HepG2 (cell line): ENCODE measurements around the gene DQX1. TPM values are rescaled to one million over a fixed set of nuclear protein-coding genes. Genes with fewer than 3 reads are reported as not detected.

Source experiments
- ATAC-seq: fragments of 200-7000 bp; cut with Tn5 transposase; 3 replicates; pipeline ENCODE4 v1.9.1; 2020; ENCODE audit warnings: mild to moderate bottlenecking, moderate library complexity
- BruUV-seq: library from RNA; stranded (reverse); fragments of 400-500 nt; replicated peaks from 2 replicates; lab custom pipeline; 2021; lab: Mats Ljungman, UMichigan
- CTCF ChIA-PET: fragments of 300-600 bp; formaldehyde crosslinking; extraction: SDS; loops from one replicate; lab custom pipeline; 2021; ENCODE audit warnings: low total read pairs, inconsistent platforms, low intra/inter-chr PET ratio; lab: Yijun Ruan, JAX
- POLR2A ChIA-PET: fragments of 350-600 bp; sonication (Branson Sonifier 250); formaldehyde crosslinking; loops from one replicate; lab custom pipeline; 2020; ENCODE audit warnings: antibody characterized with exemption, inconsistent platforms; lab: Yijun Ruan, JAX
- DNase-seq: peaks from one replicate; pipeline ENCODE4 v3.0.0-alpha.2; 2015; ENCODE audit warnings: low spot score
- FAIRE-seq: peaks from 3 replicates; lab custom pipeline; 2011; peaks lifted over from hg19 to GRCh38; lab: Jason Lieb, UNC
- H2AFZ ChIP-seq: one replicate; pipeline ENCODE4 v1.6.1; 2011; ENCODE audit warnings: low read length, inconsistent platforms
- H3K27ac ChIP-seq: fragments of 300-600 bp; 3 replicates; pipeline ENCODE4 v1.8.0; 2011; ENCODE audit warnings: mixed run types, mild to moderate bottlenecking, mixed read lengths, low read length, inconsistent platforms; ENCODE audit not compliant: insufficient read depth; ENCODE audit errors: extremely low read length
- H3K27me3 ChIP-seq, 2 experiments: fragments of 200-600 bp in 1 of 2; 2 replicates in 1 of 2; 3 replicates in 1 of 2; pipeline versions ENCODE4 v1.6.0 to v1.8.0; 2011; ENCODE audit warnings: low read length in 2 of 2, mild to moderate bottlenecking in 2 of 2, moderate library complexity in 2 of 2, inconsistent platforms in 1 of 2; ENCODE audit not compliant: insufficient read depth in 2 of 2, control insufficient read depth in 1 of 2
- H3K36me3 ChIP-seq, 2 experiments: fragments of 200-600 bp in 1 of 2; replicated peaks in 1 of 2; 2 replicates in 1 of 2; 3 replicates in 1 of 2; pipeline versions ENCODE4 v1.5.1 to v1.8.0; 2011; ENCODE audit warnings: low read length in 2 of 2, inconsistent platforms in 1 of 2; ENCODE audit not compliant: insufficient read depth in 2 of 2, control insufficient read depth in 1 of 2
- H3K4me1 ChIP-seq: 2 replicates; pipeline ENCODE4 v1.5.1; 2012; ENCODE audit warnings: low read length, inconsistent platforms; ENCODE audit not compliant: insufficient read depth
- H3K4me2 ChIP-seq: 2 replicates; pipeline ENCODE4 v1.6.0; 2011; ENCODE audit warnings: low read depth, low read length, inconsistent platforms
- H3K4me3 ChIP-seq, 3 experiments: fragments of 200-600 bp in 1 of 3; sonication (generic), shearing (Covaris generic) in 1 of 3; replicated peaks in 1 of 3; 2 replicates each; pipeline ENCODE4 v1.5.1; 2011 to 2016; ENCODE audit warnings: low read length in 3 of 3, inconsistent platforms in 2 of 3, low read depth in 2 of 3, mild to moderate bottlenecking in 2 of 3, control low read depth in 1 of 3, mixed read lengths in 1 of 3; ENCODE audit not compliant: insufficient read depth in 1 of 3
- H3K79me2 ChIP-seq: one replicate; pipeline ENCODE4 v1.6.1; 2011; ENCODE audit warnings: low read length, inconsistent platforms; ENCODE audit not compliant: insufficient read depth
- H3K9ac ChIP-seq: 2 replicates; pipeline ENCODE4 v1.6.0; 2011; ENCODE audit warnings: mild to moderate bottlenecking, low read depth, low read length, inconsistent platforms; ENCODE audit not compliant: insufficient read depth
- H3K9me3 ChIP-seq: 2 replicates; pipeline ENCODE4 v1.5.1; 2012; ENCODE audit warnings: mild to moderate bottlenecking, low read length
- H4K20me1 ChIP-seq: 2 replicates; pipeline ENCODE4 v1.6.0; 2011; ENCODE audit warnings: inconsistent platforms, mild to moderate bottlenecking, low read length, moderate library complexity; ENCODE audit not compliant: insufficient read depth
- ELF4 ChIP-seq: sonication (generic); formaldehyde crosslinking; IDR thresholded peaks from 2 replicates; pipeline ENCODE4 v1.5.0; 2020; ENCODE audit warnings: missing genetic modification reagents, mild to moderate bottlenecking, moderate library complexity, borderline replicate concordance
- EP300 ChIP-seq, 3 experiments: sonication (generic) in 1 of 3; formaldehyde crosslinking in 1 of 3; IDR thresholded peaks; 2 replicates each; pipeline versions ENCODE4 v1.5.1 to v1.6.1; 2011 to 2020; ENCODE audit warnings: low read depth in 2 of 3, low read length in 2 of 3, borderline replicate concordance in 1 of 3, improper control_type of control experiment in 1 of 3, mild to moderate bottlenecking in 1 of 3, missing genetic modification reagents in 1 of 3, moderate library complexity in 1 of 3
- FLYWCH1 ChIP-seq: sonication (generic); formaldehyde crosslinking; IDR thresholded peaks from 2 replicates; pipeline ENCODE4 v1.8.1; 2023; ENCODE audit warnings: mild to moderate bottlenecking, missing genetic modification reagents
- HES4 ChIP-seq: sonication (generic); formaldehyde crosslinking; IDR thresholded peaks from 2 replicates; pipeline ENCODE4 v1.9.0; 2021; ENCODE audit warnings: mild to moderate bottlenecking, missing genetic modification reagents, borderline replicate concordance
- IKZF4 ChIP-seq: sonication (generic); formaldehyde crosslinking; IDR thresholded peaks from 2 replicates; pipeline ENCODE4 v1.5.1; 2020; ENCODE audit warnings: borderline replicate concordance, mild to moderate bottlenecking, low read depth, missing genetic modification reagents; ENCODE audit errors: not compliant biosample characterization
- JARID2 ChIP-seq: sonication (generic); formaldehyde crosslinking; IDR thresholded peaks from 2 replicates; pipeline ENCODE4 v1.8.1; 2023; ENCODE audit warnings: missing genetic modification reagents, inconsistent platforms; ENCODE audit not compliant: insufficient replicate concordance
- NFIC ChIP-seq: IDR thresholded peaks from 2 replicates; pipeline ENCODE4 v1.6.1; 2012; ENCODE audit warnings: mild to moderate bottlenecking, low read length, inconsistent platforms
- NR2F1 ChIP-seq, 2 experiments: fragments of 450-650 bp in 1 of 2; formaldehyde crosslinking in 1 of 2; IDR thresholded peaks; 2 replicates each; pipeline versions ENCODE4 v1.5.0 to v1.6.1; 2016 to 2020; ENCODE audit warnings: mild to moderate bottlenecking in 1 of 2, missing compliant biosample characterization in 1 of 2, missing genetic modification reagents in 1 of 2, moderate library complexity in 1 of 2
- SATB2 ChIP-seq: sonication (generic); formaldehyde crosslinking; IDR thresholded peaks from 2 replicates; pipeline ENCODE4 v1.5.0; 2020; ENCODE audit warnings: missing genetic modification reagents
- SCMH1 ChIP-seq: sonication (generic); formaldehyde crosslinking; IDR thresholded peaks from 2 replicates; pipeline ENCODE4 v1.9.0; 2021; ENCODE audit warnings: missing genetic modification reagents, mild to moderate bottlenecking, borderline replicate concordance
- ZBTB3 ChIP-seq: sonication (generic); formaldehyde crosslinking; IDR thresholded peaks from 2 replicates; pipeline ENCODE4 v1.4.0; 2020; ENCODE audit warnings: low read depth, mild to moderate bottlenecking, moderate library complexity, missing genetic modification reagents, borderline replicate concordance
- ZFAT ChIP-seq: sonication (generic); formaldehyde crosslinking; conservative IDR thresholded peaks from 2 replicates; pipeline ENCODE4 v1.8.1; 2023; ENCODE audit warnings: missing genetic modification reagents, inconsistent platforms
- ZNF263 ChIP-seq: sonication (generic); formaldehyde crosslinking; IDR thresholded peaks from 2 replicates; pipeline ENCODE4 v1.4.0; 2020; ENCODE audit warnings: missing genetic modification reagents
- ZNF460 ChIP-seq: sonication (generic); formaldehyde crosslinking; IDR thresholded peaks from 2 replicates; pipeline ENCODE4 v1.5.1; 2020; ENCODE audit warnings: missing genetic modification reagents, mild to moderate bottlenecking, borderline replicate concordance
- ZNF530 ChIP-seq: sonication (generic); formaldehyde crosslinking; IDR thresholded peaks from 2 replicates; pipeline ENCODE4 v1.5.0; 2020; ENCODE audit warnings: low read depth, mild to moderate bottlenecking, missing genetic modification reagents
- ZNF549 ChIP-seq: sonication (generic); formaldehyde crosslinking; IDR thresholded peaks from 2 replicates; pipeline ENCODE4 v1.5.0; 2020; ENCODE audit warnings: missing genetic modification reagents
- ZNF878 ChIP-seq: sonication (generic); formaldehyde crosslinking; IDR thresholded peaks from 2 replicates; pipeline ENCODE4 v1.8.1; 2023; ENCODE audit warnings: mild to moderate bottlenecking, missing genetic modification reagents, moderate library complexity
- WGBS: methylation state at CpG from one replicate; pipeline ENCODE4 v1.1.6; 2017; ENCODE audit warnings: low lambda C conversion rate; 5-methylcytosine and 5-hydroxymethylcytosine counted together
- in situ Hi-C: cut with HindIII; loops from 2 replicates; pipeline ENCODE4 v1.10.0; 2017; ENCODE audit warnings: low pct_unique_long_range_greater_than_20kb; ENCODE audit not compliant: extremely low pct_ligation_motif_present
- intact Hi-C: fragments of 100-400 bp; cut with micrococcal nuclease; formaldehyde crosslinking; loops from one replicate; pipeline ENCODE4 v1.10.0; 2022; ENCODE audit not compliant: unreplicated experiment
- polyA plus RNA-seq, 8 experiments: library from polyadenylated mRNA; depleted of rRNA in 3 of 8; stranded (reverse) in 7 of 8; unstranded in 1 of 8; fragments of >200 nt; fragmentation: Illumina TruSeq in 4 of 8; extraction: Trizol in 4 of 8; gene quantifications; 2 replicates each; pipeline versions ENCODE4 v1.2.1 to v1.2.3, GENCODE V29; 2011 to 2016; ENCODE audit warnings: low read depth in 4 of 8, missing spikeins in 1 of 8, mixed read lengths in 1 of 8; ENCODE audit not compliant: insufficient read depth in 1 of 8
- total RNA-seq, 5 experiments: library from RNA; depleted of rRNA; stranded (reverse); fragments of >200 nt; fragmentation: Illumina TruSeq; extraction: Trizol; gene quantifications; 2 replicates each; pipeline ENCODE4 v1.2.3, GENCODE V29; 2016; ENCODE audit warnings: low read depth in 1 of 5
- TF ChIP-seq, protein P1 (sequence below): sonication (generic); formaldehyde crosslinking; IDR thresholded peaks from 2 replicates; pipeline ENCODE4 v1.4.0; 2020; ENCODE audit warnings: missing genetic modification reagents
- TF ChIP-seq, protein P2 (sequence below): sonication (generic); formaldehyde crosslinking; IDR thresholded peaks from 2 replicates; pipeline ENCODE4 v1.4.0; 2020; ENCODE audit warnings: mild to moderate bottlenecking, low read depth, missing genetic modification reagents

DQX1 gene
- total and polyA plus RNA-seq, 2 of the 13 experiments (the other 11 are each of a cell fraction or from before 2014, with no cell fraction given), result 27.6 to 89.8 TPM

DNA sequence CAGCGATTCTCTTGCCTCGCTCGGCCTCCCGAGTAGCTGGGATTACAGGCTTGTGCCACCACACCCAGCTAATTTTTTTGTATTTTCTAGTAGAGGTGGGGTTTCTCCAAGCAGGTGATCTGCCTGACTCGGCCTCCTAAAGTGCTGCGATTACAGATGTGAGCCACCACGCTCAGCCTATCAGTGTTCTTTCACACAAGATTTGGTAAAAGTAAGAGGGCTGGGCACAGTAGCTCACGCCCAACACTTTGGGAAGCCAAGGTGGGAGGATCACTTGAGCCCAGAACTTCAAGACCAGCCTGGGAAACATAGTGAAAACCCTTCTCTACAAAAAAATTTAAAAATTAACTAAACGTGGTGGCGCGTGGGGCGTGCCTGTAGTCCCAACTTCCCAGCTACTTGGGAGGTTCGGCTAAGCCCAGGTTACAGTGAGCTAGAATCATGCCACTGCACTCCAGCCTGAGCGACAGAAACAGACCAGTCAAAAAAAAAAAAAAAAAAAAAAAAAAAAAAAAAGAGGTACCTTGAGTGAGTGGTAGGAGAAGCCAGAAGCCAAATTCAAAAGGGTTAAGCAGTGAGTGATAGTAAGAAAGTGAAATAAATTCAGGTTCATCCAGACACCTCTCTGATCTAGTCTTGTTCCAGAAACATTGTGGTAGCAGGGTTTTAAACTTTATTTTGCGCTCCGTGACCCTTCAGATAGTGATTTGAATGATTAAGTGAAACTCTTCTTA, 54.5 kb downstream of the DQX1 start:
- POLR2A ChIA-PET, result interaction anchor here (0.7 to 20.6 kb wide), 16 partner anchors 10 to 293 kb away, joined by 3 to 795 read pairs (median 6); partner anchors contain the start of genes AUP1, CCDC142, DQX1 and HTRA2
- no peaks in the 10 kb centered on the region for H4K20me1 ChIP-seq
- no peak for FAIRE-seq
- no peak for DNase-seq
- CTCF ChIA-PET, result no interaction called here
- H3K4me3 ChIP-seq, result peak overlapping the region; percentile 67 to 91 (median 83)
- H3K9ac ChIP-seq, result peak overlapping the region; percentile 86
- no peaks in the 10 kb centered on the region; a peak in 1 of 5 replicates for H3K27me3 ChIP-seq
- peaks cover 2% of the 10 kb centered on the region for H3K79me2 ChIP-seq
- H2AFZ ChIP-seq, result no peak overlapping the region
- H3K4me1 ChIP-seq, result peaks cover 51% of the 10 kb centered on the region
- H3K27ac ChIP-seq, result peak overlapping the region; percentile 83
- 46% methylated on average over 16 of the region's 16 CpGs for WGBS
- peak overlapping the region; percentile 95 for H3K4me2 ChIP-seq
- ATAC-seq, result peak; percentile 12
- peaks cover 7 to 16% of the 10 kb centered on the region in 2 experiments for H3K36me3 ChIP-seq
- in situ Hi-C loops, result no loop called here
- intact Hi-C loops, result loop anchor here (1.0 to 2.0 kb wide), 2 partner anchors 13 to 58 kb away; partner anchors contain the start of genes AUP1, HTRA2 and WBP1
- BruUV-seq, result no TSS peak
- H3K9me3 ChIP-seq, result no peaks in the 10 kb centered on the region
- TF ChIP-seq FLYWCH1 (CRISPR knock-in tag) (no peak), EP300 (IDR thresholded peaks at IDR 0.05; ENCODE audit: low read depth in 2 of 2, low read length in 2 of 2) (no peak), EP300 (CRISPR knock-in tag; IDR thresholded peaks at IDR 0.05; ENCODE audit: borderline replicate concordance) (no peak), ZBTB3 (CRISPR knock-in tag) (no peak), ZNF530 (CRISPR knock-in tag) (no peak), SCMH1 (CRISPR knock-in tag) (no peak), ZNF460 (CRISPR knock-in tag) (peak; percentile 43; the same call in 1 of the 2 replicates), NR2F1 (CRISPR knock-in tag; IDR thresholded peaks at IDR 0.05) (no peak), NFIC (0 out of 2 replicates have a peak, but pooled peaks have one; percentile 28), ZNF263 (CRISPR knock-in tag) (peak; percentile 23; the same call in 1 of the 2 replicates), ZNF878 (no peak), IKZF4 (CRISPR knock-in tag) (no peak), HES4 (CRISPR knock-in tag) (no peak), ZFAT (CRISPR knock-in tag) (no peak), SATB2 (CRISPR knock-in tag) (no peak), ZNF549 (CRISPR knock-in tag) (no peak), ELF4 (CRISPR knock-in tag) (no peak), JARID2 (CRISPR knock-in tag) (no peak)
- TF ChIP-seq, protein P1, sequence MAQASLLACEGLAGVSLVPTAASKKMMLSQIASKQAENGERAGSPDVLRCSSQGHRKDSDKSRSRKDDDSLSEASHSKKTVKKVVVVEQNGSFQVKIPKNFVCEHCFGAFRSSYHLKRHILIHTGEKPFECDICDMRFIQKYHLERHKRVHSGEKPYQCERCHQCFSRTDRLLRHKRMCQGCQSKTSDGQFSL, result no peak
- TF ChIP-seq, protein P2, sequence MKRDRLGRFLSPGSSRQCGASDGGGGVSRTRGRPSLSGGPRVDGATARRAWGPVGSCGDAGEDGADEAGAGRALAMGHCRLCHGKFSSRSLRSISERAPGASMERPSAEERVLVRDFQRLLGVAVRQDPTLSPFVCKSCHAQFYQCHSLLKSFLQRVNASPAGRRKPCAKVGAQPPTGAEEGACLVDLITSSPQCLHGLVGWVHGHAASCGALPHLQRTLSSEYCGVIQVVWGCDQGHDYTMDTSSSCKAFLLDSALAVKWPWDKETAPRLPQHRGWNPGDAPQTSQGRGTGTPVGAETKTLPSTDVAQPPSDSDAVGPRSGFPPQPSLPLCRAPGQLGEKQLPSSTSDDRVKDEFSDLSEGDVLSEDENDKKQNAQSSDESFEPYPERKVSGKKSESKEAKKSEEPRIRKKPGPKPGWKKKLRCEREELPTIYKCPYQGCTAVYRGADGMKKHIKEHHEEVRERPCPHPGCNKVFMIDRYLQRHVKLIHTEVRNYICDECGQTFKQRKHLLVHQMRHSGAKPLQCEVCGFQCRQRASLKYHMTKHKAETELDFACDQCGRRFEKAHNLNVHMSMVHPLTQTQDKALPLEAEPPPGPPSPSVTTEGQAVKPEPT (CRISPR knock-in tag), result no peak
